Lung (tissue), 13 donors: Measurements from ENCODE around the gene TEKTIP1. TPM values are rescaled to one million over a fixed set of nuclear protein-coding genes. Genes with fewer than 3 reads are reported as not detected.

Experiments
- ATAC-seq: fragments of 200-7000 bp; cut with Tn5 transposase; one replicate; pipeline ENCODE4 v1.9.1; 2020; ENCODE audit warnings: moderate number of reproducible peaks; ENCODE audit not compliant: insufficient read depth, low FRiP score
- DNase-seq, 3 donors: peaks; one replicate each; pipeline ENCODE4 v3.0.0-alpha.2; 2013 to 2017
- H3K27ac ChIP-seq, 2 donors: one replicate each; pipeline ENCODE4 v1.5.1; 2013; ENCODE audit warnings: mild to moderate bottlenecking in 2 of 2, moderate library complexity in 2 of 2, control low read depth in 1 of 2, inconsistent platforms in 1 of 2, low read depth in 1 of 2, low read length in 1 of 2
- H3K27me3 ChIP-seq, 3 donors: one replicate each; pipeline ENCODE4 v1.5.1; 2013; ENCODE audit warnings: low read length in 2 of 3; ENCODE audit not compliant: control insufficient read depth in 3 of 3, insufficient read depth in 3 of 3
- H3K36me3 ChIP-seq, 4 donors: one replicate each; pipeline ENCODE4 v1.5.1; 2013; ENCODE audit warnings: low read length in 4 of 4, mild to moderate bottlenecking in 1 of 4, moderate library complexity in 1 of 4; ENCODE audit not compliant: control insufficient read depth in 4 of 4, insufficient read depth in 4 of 4
- H3K4me1 ChIP-seq, 5 donors: one replicate each; pipeline ENCODE4 v1.5.1; 2013; ENCODE audit warnings: low read length in 5 of 5, mild to moderate bottlenecking in 2 of 5, moderate library complexity in 1 of 5; ENCODE audit not compliant: control insufficient read depth in 5 of 5, insufficient read depth in 5 of 5
- H3K4me3 ChIP-seq: one replicate; pipeline ENCODE4 v1.5.1; 2013; ENCODE audit warnings: mild to moderate bottlenecking, control low read depth, moderate library complexity
- H3K9ac ChIP-seq, 2 donors: one replicate each; pipeline ENCODE4 v1.5.1; 2013; ENCODE audit warnings: low read length in 2 of 2, control low read depth in 1 of 2; ENCODE audit not compliant: insufficient read depth in 1 of 2
- H3K9me3 ChIP-seq, 4 donors: one replicate each; pipeline ENCODE4 v1.5.1; 2013; ENCODE audit warnings: low read length in 3 of 4, mild to moderate bottlenecking in 1 of 4, moderate library complexity in 1 of 4; ENCODE audit not compliant: control insufficient read depth in 4 of 4, insufficient read depth in 3 of 4
- CTCF ChIP-seq: IDR thresholded peaks from 2 replicates; pipeline ENCODE4 v1.5.1; 2012; ENCODE audit warnings: mild to moderate bottlenecking; ENCODE audit errors: control extremely low read depth, extremely low read depth
- WGBS, 2 donors: extraction: QIAGEN DNeasy Blood & Tissue Kit; methylation state at CpG; one replicate each; pipeline ENCODE4 v1.1.7; 2013; 5-methylcytosine and 5-hydroxymethylcytosine counted together
- polyA plus RNA-seq, 2 donors: library from polyadenylated mRNA; stranded (reverse); fragments of 200-250 nt; gene quantifications; one replicate each; pipeline ENCODE4 v1.2.1, GENCODE V29; 2013
- small RNA-seq: library from RNA; depleted of rRNA; stranded (forward); fragments of <200 nt; gene quantifications from one replicate; pipeline ENCODE3, GENCODE V24; 2014; ENCODE audit warnings: low replicate concordance
- total RNA-seq, 2 donors: library from RNA; depleted of rRNA in 1 of 2; stranded (reverse); fragments of >200 nt in 1 of 2; gene quantifications; one replicate each; pipeline ENCODE4 v1.2.1, GENCODE V29; 2014 to 2021
- donor health status: control.
- donor health status: control.
- donor health status: Bipolar disorder and iron deficiency.
- donor health status: healthy.
- donor health status: DM: yes; HTN: yes; CAD: no.

TEKTIP1 gene
- total and polyA plus RNA-seq, 4 donors = 0.20 to 5.8 (median 0.91) TPM

DNA sequence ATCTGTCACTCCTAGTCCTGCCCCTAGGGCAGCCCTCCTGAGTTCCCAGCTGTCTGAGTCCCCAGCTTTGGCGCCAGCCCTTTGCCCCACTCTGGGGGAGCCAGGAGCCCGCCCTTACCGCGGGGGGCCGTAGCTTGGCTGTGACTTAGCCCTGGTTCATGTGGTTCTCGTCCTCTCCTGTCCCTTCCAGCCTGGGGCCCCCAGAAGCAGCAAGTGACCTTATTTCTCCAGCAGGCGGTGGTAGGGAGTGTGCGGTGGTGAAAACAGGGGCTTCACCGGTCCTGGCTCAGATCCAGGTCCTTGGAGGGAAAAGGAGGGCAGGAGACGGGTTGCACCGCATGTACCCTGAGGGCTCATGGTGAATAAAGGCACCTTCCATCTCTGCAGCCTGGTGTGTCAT, 54.2 kb downstream of the TEKTIP1 start:
- Histone ChIP-seq H3K4me1 (no peaks in the 10 kb centered on the region), H3K9me3 (no peaks in the 10 kb centered on the region), H3K27me3 (peaks cover 0 to 5% (median 2%) of the 10 kb centered on the region in 3 donors), H3K27ac (no peak overlapping the region), H3K4me3 (no peak overlapping the region), H3K36me3 (peaks cover 0 to 7% (median 0%) of the 10 kb centered on the region in 4 donors), H3K9ac (no peak overlapping the region)
- WGBS, 2 donors = 53 to 58% methylated on average over 11 of the region's 11 CpGs
- no peak for ATAC-seq
- DNase-seq = no peak
- no peak for TF ChIP-seq CTCF

Small RNA genes lying within 50 kb of the gene (small RNA-seq; reads per million reads assigned to genes)
- not detected for gene AC005786.1
- gene RF00212 = not detected

Other genes starting within 250 kb of the TEKTIP1 start
- gene NFIC, start 172.6 kb upstream of the TEKTIP1 start, total RNA-seq = 100 to 1,000 TPM in 1 of 2 donors, 10 to 100 TPM in 1; 43.9 to 208 TPM
- gene NFIC, start 172.6 kb upstream of the TEKTIP1 start, polyA plus RNA-seq = 10 to 100 TPM; 40.4 to 55.6 TPM
- gene SMIM24, start 58.6 kb upstream of the TEKTIP1 start, total RNA-seq = under 1 TPM in 1 of 2 donors, not detected in 1; 0.15 TPM
- under 1 TPM; 0.10 to 0.22 TPM for gene SMIM24, start 58.6 kb upstream of the TEKTIP1 start, polyA plus RNA-seq
- not detected for gene SMIM44, start 55.7 kb upstream of the TEKTIP1 start, total RNA-seq
- gene SMIM44, start 55.7 kb upstream of the TEKTIP1 start, polyA plus RNA-seq = not detected
- 10 to 100 TPM in 1 of 2 donors, 1 to 10 TPM in 1; 7.8 to 18.5 TPM for gene DOHH, start 38.5 kb upstream of the TEKTIP1 start, total RNA-seq
- 10 to 100 TPM; 20.1 to 21.5 TPM for gene DOHH, start 38.5 kb upstream of the TEKTIP1 start, polyA plus RNA-seq
- 10 to 100 TPM; 35.7 to 45.8 TPM for gene FZR1, start 32.9 kb upstream of the TEKTIP1 start, total RNA-seq
- 10 to 100 TPM; 20.0 to 21.0 TPM for gene FZR1, start 32.9 kb upstream of the TEKTIP1 start, polyA plus RNA-seq
- gene MFSD12, start 18.4 kb downstream of the TEKTIP1 start, total RNA-seq = 10 to 100 TPM; 25.5 to 78.4 TPM
- 10 to 100 TPM; 60.0 to 64.4 TPM for gene MFSD12, start 18.4 kb downstream of the TEKTIP1 start, polyA plus RNA-seq
- 10 to 100 TPM; 60.2 to 91.3 TPM for gene HMG20B, start 33.8 kb downstream of the TEKTIP1 start, total RNA-seq
- 10 to 100 TPM; 51.1 to 93.4 TPM for gene HMG20B, start 33.8 kb downstream of the TEKTIP1 start, polyA plus RNA-seq
- 1 to 10 TPM; 1.9 to 2.1 TPM for gene GIPC3, start 46.3 kb downstream of the TEKTIP1 start, total RNA-seq
- gene GIPC3, start 46.3 kb downstream of the TEKTIP1 start, polyA plus RNA-seq = 1 to 10 TPM; 1.6 to 1.8 TPM
- gene TBXA2R, start 67.7 kb downstream of the TEKTIP1 start, total RNA-seq = 1 to 10 TPM; 2.8 to 7.6 TPM
- 1 to 10 TPM; 2.5 to 4.3 TPM for gene TBXA2R, start 67.7 kb downstream of the TEKTIP1 start, polyA plus RNA-seq
- gene CACTIN, start 87.6 kb downstream of the TEKTIP1 start, total RNA-seq = 10 to 100 TPM; 18.4 to 23.4 TPM
- gene CACTIN, start 87.6 kb downstream of the TEKTIP1 start, polyA plus RNA-seq = 10 to 100 TPM; 16.7 to 19.1 TPM
- 10 to 100 TPM; 22.4 to 39.4 TPM for gene PIP5K1C, start 161.3 kb downstream of the TEKTIP1 start, total RNA-seq
- gene PIP5K1C, start 161.3 kb downstream of the TEKTIP1 start, polyA plus RNA-seq = 10 to 100 TPM; 16.3 to 18.6 TPM
- gene TJP3, start 169.2 kb downstream of the TEKTIP1 start, total RNA-seq = 10 to 100 TPM; 42.8 to 56.4 TPM
- gene TJP3, start 169.2 kb downstream of the TEKTIP1 start, polyA plus RNA-seq = 10 to 100 TPM; 18.4 to 57.8 TPM
- 10 to 100 TPM; 18.4 to 38.0 TPM for gene APBA3, start 222.5 kb downstream of the TEKTIP1 start, total RNA-seq
- 10 to 100 TPM; 16.5 to 26.8 TPM for gene APBA3, start 222.5 kb downstream of the TEKTIP1 start, polyA plus RNA-seq
- 10 to 100 TPM; 28.9 to 64.1 TPM for gene MRPL54, start 223.5 kb downstream of the TEKTIP1 start, total RNA-seq
- 100 to 1,000 TPM in 1 of 2 donors, 10 to 100 TPM in 1; 63.5 to 137 TPM for gene MRPL54, start 223.5 kb downstream of the TEKTIP1 start, polyA plus RNA-seq
- gene RAX2, start 233.1 kb downstream of the TEKTIP1 start, total RNA-seq = not detected
- under 1 TPM in 1 of 2 donors, not detected in 1; 0.01 TPM for gene RAX2, start 233.1 kb downstream of the TEKTIP1 start, polyA plus RNA-seq
- 1 to 10 TPM; 3.8 to 6.0 TPM for gene MATK, start 247.2 kb downstream of the TEKTIP1 start, total RNA-seq
- 10 to 100 TPM in 1 of 2 donors, 1 to 10 TPM in 1; 6.7 to 20.0 TPM for gene MATK, start 247.2 kb downstream of the TEKTIP1 start, polyA plus RNA-seq